Measurements from ENCODE around the gene KRTAP4-9. TPM values are rescaled to one million over a fixed set of nuclear protein-coding genes. Genes with fewer than 3 reads are reported as not detected.
"Not testable (repeated sequence)": the region's sequence is repeated elsewhere in the genome, so short reads cannot be mapped to it uniquely, and the experiment has no call there.

The KRTAP4-9 gene
- total and polyA plus RNA-seq, 9 donors = not detected

DNA sequence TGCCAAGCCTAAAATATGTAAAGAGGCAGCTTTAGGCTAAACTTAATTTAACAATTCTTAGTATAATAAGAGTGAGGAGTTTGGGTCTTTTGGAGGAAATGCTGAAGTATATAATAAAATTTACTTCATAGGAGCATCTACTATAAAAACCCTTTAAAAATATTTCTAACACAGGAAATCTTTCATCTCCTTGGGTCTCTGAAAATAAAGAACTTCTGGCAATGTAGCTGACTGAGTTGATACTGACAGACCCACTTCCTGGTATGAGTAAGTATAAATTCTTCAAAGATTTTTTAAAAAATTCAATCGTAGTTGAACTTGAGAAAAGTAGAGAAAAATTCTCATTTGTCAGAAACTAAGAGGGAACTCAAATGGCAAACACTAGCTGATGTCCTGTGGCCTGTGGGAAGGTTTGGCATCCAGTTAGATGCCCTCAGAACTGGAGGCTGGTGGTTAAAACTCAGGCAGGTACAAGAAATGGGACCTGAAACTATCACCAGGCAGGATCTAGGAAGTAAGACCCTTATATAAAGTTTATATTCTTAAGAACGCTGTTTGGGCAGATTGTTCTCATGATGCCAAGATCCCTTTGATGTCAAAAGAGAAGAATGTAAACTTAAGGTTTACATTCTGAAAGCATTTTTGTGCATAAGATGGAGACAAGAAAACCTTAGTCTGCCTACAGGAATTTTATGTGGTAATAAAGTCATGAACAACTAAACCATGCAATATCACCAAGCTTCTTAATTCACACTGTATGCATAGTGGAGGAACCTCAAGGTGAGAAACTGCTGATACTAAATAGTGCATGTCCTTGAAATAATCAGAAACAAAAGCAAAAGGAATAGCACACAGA lies 28.9 kb downstream of the KRTAP4-9 start:
- no peak for DNase-seq
- Histone ChIP-seq H3K4me1 (ENCODE audit: insufficient read depth) (no peaks in the 10 kb centered on the region), H3K4me3 (no peak overlapping the region), H3K9me3 (no peaks in the 10 kb centered on the region), H3K27ac (no peak overlapping the region), H3K36me3 (no peaks in the 10 kb centered on the region), H3K27me3 (no peaks in the 10 kb centered on the region)
- intact Hi-C loops (cut with DNase I) = no loop called here
- 40 to 63% (median 46%) methylated on average over 2 of the region's 2 CpGs for WGBS, 3 donors
- TF ChIP-seq EP300 (IDR thresholded peaks at IDR 0.05) = no peak
- no peak for TF ChIP-seq CTCF (IDR thresholded peaks at IDR 0.05)
- TF ChIP-seq POLR2A (IDR thresholded peaks at IDR 0.05) = no peak

GRCh38 chr17:41139865-41140264 lies 34.7 kb downstream of the KRTAP4-9 start:
- H3K27me3 ChIP-seq; intact Hi-C loops (cut with DNase I); DNase-seq; H3K36me3 ChIP-seq; H3K27ac ChIP-seq; H3K4me3 ChIP-seq; H3K9me3 ChIP-seq; H3K4me1 ChIP-seq (ENCODE audit: insufficient read depth): not testable (repeated sequence)
- WGBS, 3 donors = 85 to 91% (median 89%) methylated on average over 12 of the region's 12 CpGs

- DNase-seq = no peak
- WGBS, 3 donors = 81 to 88% (median 86%) methylated on average over 6 of the region's 6 CpGs
- Histone ChIP-seq H3K4me3 (no peak within 1 kb of the TSS), H3K27me3 (no peaks in the 10 kb centered on the region), H3K4me1 (ENCODE audit: insufficient read depth) (no peaks in the 10 kb centered on the region), H3K36me3 (no peaks in the 10 kb centered on the region), H3K27ac (no peak within 1 kb of the TSS), H3K9me3 (no peaks in the 10 kb centered on the region)
- intact Hi-C loops (cut with DNase I) = no loop called here
- TF ChIP-seq POLR2A (IDR thresholded peaks at IDR 0.05) (no peak), CTCF (IDR thresholded peaks at IDR 0.05) (no peak), EP300 (IDR thresholded peaks at IDR 0.05) (no peak)
Measured at GRCh38 chr17:41140360-41141131, 35.4 kb downstream of the KRTAP4-9 start, which contains the start of gene KRTAP4-6. Gene KRTAP4-6, minus strand, starts transcription at chr17:41140544. Its CDS starts 57 bp downstream, at chr17:41140487.

- Histone ChIP-seq H3K36me3 (no peaks in the 10 kb centered on the region), H3K27ac (no peak overlapping the region), H3K4me3 (no peak overlapping the region), H3K4me1 (ENCODE audit: insufficient read depth) (no peaks in the 10 kb centered on the region), H3K9me3 (no peaks in the 10 kb centered on the region), H3K27me3 (no peaks in the 10 kb centered on the region)
- intact Hi-C loops (cut with DNase I) = no loop called here
- TF ChIP-seq CTCF (IDR thresholded peaks at IDR 0.05) (no peak), EP300 (IDR thresholded peaks at IDR 0.05) (no peak), POLR2A (IDR thresholded peaks at IDR 0.05) (no peak)
- no peak for DNase-seq
Measured at GRCh38 chr17:41141361-41141760, 36.2 kb downstream of the KRTAP4-9 start.

- DNase-seq = no peak
- H3K36me3 ChIP-seq = no peaks in the 10 kb centered on the region
- H3K27me3 ChIP-seq = no peaks in the 10 kb centered on the region
- WGBS, 3 donors = 32 to 63% (median 42%) methylated on average over 1 of the region's 1 CpG
- H3K27ac ChIP-seq = no peak overlapping the region
- H3K4me3 ChIP-seq = no peak overlapping the region
- H3K4me1 ChIP-seq (ENCODE audit: insufficient read depth) = no peaks in the 10 kb centered on the region
- TF ChIP-seq EP300 (IDR thresholded peaks at IDR 0.05) (no peak), POLR2A (IDR thresholded peaks at IDR 0.05) (no peak), CTCF (IDR thresholded peaks at IDR 0.05) (no peak)
- intact Hi-C loops (cut with DNase I) = no loop called here
- H3K9me3 ChIP-seq = no peaks in the 10 kb centered on the region
Measured at GRCh38 chr17:41144846-41145245, 39.7 kb downstream of the KRTAP4-9 start.
